Ovary (tissue), 9 donors: ENCODE measurements around the gene MEDAG. TPM values are rescaled to one million over a fixed set of nuclear protein-coding genes. Genes with fewer than 3 reads are reported as not detected.

Source experiments
- DNase-seq, 5 donors: peaks; one replicate each; pipeline ENCODE4 v3.0.0-alpha.2; 2019 to 2020
- H3K27ac ChIP-seq, 2 donors: fragments of 200-600 bp; one replicate each; pipeline versions ENCODE4 v1.5.1 to v1.8.0; 2019 to 2022
- H3K27me3 ChIP-seq: fragments of 200-600 bp; one replicate; pipeline ENCODE4 v1.8.0; 2022
- H3K36me3 ChIP-seq: fragments of 200-600 bp; sonication (generic); one replicate; pipeline ENCODE4 v1.5.1; 2019
- H3K4me1 ChIP-seq: one replicate; pipeline ENCODE4 v1.8.1; 2013; ENCODE audit warnings: mild to moderate bottlenecking, moderate library complexity; ENCODE audit not compliant: insufficient read depth
- H3K4me3 ChIP-seq: fragments of 200-600 bp; sonication (generic); one replicate; pipeline ENCODE4 v1.5.1; 2017
- H3K9me3 ChIP-seq, 2 donors: fragments of 200-600 bp in 1 of 2; sonication (generic) in 1 of 2; one replicate each; pipeline versions ENCODE4 v1.5.1 to v1.8.1; 2013 to 2019; ENCODE audit warnings: mild to moderate bottlenecking in 1 of 2, moderate library complexity in 1 of 2
- EP300 ChIP-seq: sonication (generic); formaldehyde crosslinking; IDR thresholded peaks from one replicate; pipeline ENCODE4 v1.6.1; 2017; ENCODE audit warnings: antibody characterized with exemption
- POLR2A ChIP-seq: fragments of 450-650 bp; IDR thresholded peaks from one replicate; pipeline ENCODE4 v1.6.1; 2017; ENCODE audit warnings: antibody characterized with exemption, mild to moderate bottlenecking, moderate library complexity
- WGBS, 3 donors: extraction: QIAGEN DNeasy Blood & Tissue Kit in 1 of 3; methylation state at CpG; one replicate each; pipeline versions ENCODE4 v1.1.5 to v1.1.7; 2013 to 2017; 5-methylcytosine and 5-hydroxymethylcytosine counted together
- intact Hi-C, 4 donors: fragments of 100-400 bp; cut with DNase I; formaldehyde crosslinking; loops; one replicate each; pipeline versions ENCODE4 v1.11.0 to v1.15.1; 2022 to 2023
- polyA plus RNA-seq, 2 donors: library from polyadenylated mRNA; stranded (reverse); fragments of 200-250 nt in 1 of 2; fragments of 350-450 nt in 1 of 2; fragmentation: Illumina TruSeq in 1 of 2; extraction: RNeasy Lipid Tissue Mini Kit (QIAGEN cat#74804) in 1 of 2; gene quantifications; one replicate each; pipeline ENCODE4 v1.2.3, GENCODE V29; 2013 to 2014
- total RNA-seq, 7 donors: library from RNA; depleted of rRNA in 2 of 7; stranded (reverse); fragments of >200 nt in 2 of 7; fragmentation: NEBNext Ultra II Directional in 3 of 7; extraction: Animal tissue kit (Norgen Biotek cat#: 25700) in 3 of 7; gene quantifications; one replicate each; pipeline versions ENCODE4 v1.1.0 to v1.2.4, GENCODE V29; 2016 to 2023
- TF ChIP-seq, protein P1 (sequence below), 3 donors: fragments of 450-650 bp in 2 of 3; fragments of 200-600 bp in 1 of 3; IDR thresholded peaks; one replicate each; pipeline versions ENCODE4 v1.5.1 to v1.8.0; 2016 to 2022; ENCODE audit warnings: antibody characterized with exemption in 3 of 3, mild to moderate bottlenecking in 1 of 3
- donor health status: DM: no; HTN: no; CAD: no; lungs with moderate emphysema.
- donor health status: DM: no; HTN: no; CAD: no.
- donor health status: Bipolar disorder and iron deficiency.
- donor health status: DM: yes; HTN: yes; CAD: no.
- donor health status: DM: no; HTN: no; CAD: no.
- donor health status: DM: yes; HTN: yes; CAD: no.

MEDAG gene
- total and polyA plus RNA-seq, 9 donors = 3.5 to 44.0 (median 17.2) TPM

DNA sequence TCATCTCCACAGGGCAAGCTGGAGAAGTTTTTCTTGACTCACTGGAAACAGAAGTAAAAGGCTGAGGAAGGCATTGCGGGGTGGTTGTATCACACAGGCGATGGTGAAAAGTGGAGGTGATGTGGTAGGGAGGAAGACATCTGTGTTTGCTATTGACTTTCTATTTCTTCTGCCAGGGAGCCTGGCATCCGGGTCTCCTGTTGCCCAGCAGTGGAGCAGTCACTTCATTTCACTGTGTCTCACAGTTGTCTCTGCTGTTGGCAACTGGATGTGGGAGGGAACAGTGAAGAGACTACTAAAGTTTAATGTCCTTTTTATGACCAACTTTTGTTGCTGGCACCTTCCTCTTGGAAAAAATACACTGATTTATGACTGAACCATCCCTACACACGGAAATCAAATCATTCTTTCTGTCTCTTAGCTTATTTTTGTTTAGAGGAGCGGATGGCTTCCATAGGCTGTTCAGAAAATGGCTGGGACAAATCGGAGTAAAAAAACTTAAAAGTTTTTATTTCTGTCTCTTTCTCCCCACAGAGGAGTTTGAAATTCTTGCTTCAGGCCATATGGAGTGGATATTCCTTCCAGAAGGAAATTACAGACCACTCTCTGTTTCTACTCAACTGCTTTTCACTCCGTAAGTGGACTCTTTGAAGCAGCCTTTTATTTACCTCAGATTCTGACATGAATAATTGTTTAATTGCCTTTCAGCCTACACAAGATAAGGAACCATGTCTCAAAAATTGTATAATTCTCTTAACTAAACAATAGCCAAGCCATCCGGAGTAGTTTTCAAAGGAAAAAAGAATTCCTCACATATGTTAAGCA, 23.8 kb upstream of the MEDAG start:
- no peak for DNase-seq
- WGBS, 3 donors = 52 to 67% (median 67%) methylated on average over 8 of the region's 8 CpGs
- intact Hi-C loops = no loop called here

DNA sequence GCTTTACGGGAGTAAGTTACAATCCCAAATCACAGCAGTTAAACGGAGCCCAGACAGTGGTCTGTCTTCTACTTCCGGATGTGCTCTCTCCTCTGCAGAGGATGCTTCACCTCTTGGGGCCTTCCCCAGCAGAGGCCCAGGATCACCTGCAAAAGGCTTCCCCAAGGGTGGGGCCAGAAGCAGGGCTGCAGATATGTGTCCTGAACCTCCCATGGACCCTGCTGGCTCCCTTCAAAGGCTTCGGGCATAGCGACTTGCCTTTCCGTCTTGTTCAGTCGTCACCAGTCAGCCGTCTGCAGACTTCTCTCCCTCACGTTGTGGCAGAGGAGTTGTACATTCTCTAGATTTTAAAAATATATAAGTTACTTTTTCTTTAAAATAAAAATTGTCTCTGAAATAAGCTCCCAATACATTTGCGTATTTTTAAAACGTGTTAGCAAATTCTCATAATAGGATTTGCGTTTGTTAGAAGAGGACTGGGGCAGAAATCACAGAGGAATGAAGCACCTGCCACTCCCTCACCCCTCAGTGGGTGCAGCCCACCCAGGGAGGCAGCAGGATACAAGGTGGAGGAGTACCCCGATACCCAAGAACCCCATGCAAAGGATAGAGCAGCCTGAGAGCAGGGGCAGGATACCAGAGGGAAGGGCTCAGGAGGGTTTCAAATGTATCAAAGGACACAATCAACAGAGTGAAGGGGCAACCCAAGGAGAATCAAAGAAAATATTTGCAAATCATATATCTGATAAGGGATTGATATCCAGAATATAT, 22.9 kb upstream of the MEDAG start:
- WGBS, 3 donors = 72 to 74% (median 74%) methylated on average over 13 of the region's 13 CpGs
- intact Hi-C loops = no loop called here
- no peak overlapping the region for H3K27ac ChIP-seq
- H3K9me3 ChIP-seq = no peaks in the 10 kb centered on the region
- H3K27me3 ChIP-seq = no peaks in the 10 kb centered on the region
- no peak for DNase-seq
- TF ChIP-seq, protein P1, sequence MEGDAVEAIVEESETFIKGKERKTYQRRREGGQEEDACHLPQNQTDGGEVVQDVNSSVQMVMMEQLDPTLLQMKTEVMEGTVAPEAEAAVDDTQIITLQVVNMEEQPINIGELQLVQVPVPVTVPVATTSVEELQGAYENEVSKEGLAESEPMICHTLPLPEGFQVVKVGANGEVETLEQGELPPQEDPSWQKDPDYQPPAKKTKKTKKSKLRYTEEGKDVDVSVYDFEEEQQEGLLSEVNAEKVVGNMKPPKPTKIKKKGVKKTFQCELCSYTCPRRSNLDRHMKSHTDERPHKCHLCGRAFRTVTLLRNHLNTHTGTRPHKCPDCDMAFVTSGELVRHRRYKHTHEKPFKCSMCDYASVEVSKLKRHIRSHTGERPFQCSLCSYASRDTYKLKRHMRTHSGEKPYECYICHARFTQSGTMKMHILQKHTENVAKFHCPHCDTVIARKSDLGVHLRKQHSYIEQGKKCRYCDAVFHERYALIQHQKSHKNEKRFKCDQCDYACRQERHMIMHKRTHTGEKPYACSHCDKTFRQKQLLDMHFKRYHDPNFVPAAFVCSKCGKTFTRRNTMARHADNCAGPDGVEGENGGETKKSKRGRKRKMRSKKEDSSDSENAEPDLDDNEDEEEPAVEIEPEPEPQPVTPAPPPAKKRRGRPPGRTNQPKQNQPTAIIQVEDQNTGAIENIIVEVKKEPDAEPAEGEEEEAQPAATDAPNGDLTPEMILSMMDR (IDR thresholded peaks at IDR 0.05) = no peak
- TF ChIP-seq POLR2A = no peak
- no peak for TF ChIP-seq EP300
- no peak overlapping the region for H3K4me3 ChIP-seq
- no peaks in the 10 kb centered on the region for H3K36me3 ChIP-seq
- H3K4me1 ChIP-seq = no peaks in the 10 kb centered on the region

More for the DNA sequence above, 23.8 kb upstream of the MEDAG start:
- Histone ChIP-seq H3K27me3 (no peaks in the 10 kb centered on the region), H3K36me3 (no peaks in the 10 kb centered on the region), H3K4me3 (no peak overlapping the region), H3K4me1 (no peaks in the 10 kb centered on the region), H3K9me3 (no peaks in the 10 kb centered on the region), H3K27ac (no peak overlapping the region)
- no peak for TF ChIP-seq POLR2A
- TF ChIP-seq, protein P1 (IDR thresholded peaks at IDR 0.05) = no peak
- no peak for TF ChIP-seq EP300

DNA sequence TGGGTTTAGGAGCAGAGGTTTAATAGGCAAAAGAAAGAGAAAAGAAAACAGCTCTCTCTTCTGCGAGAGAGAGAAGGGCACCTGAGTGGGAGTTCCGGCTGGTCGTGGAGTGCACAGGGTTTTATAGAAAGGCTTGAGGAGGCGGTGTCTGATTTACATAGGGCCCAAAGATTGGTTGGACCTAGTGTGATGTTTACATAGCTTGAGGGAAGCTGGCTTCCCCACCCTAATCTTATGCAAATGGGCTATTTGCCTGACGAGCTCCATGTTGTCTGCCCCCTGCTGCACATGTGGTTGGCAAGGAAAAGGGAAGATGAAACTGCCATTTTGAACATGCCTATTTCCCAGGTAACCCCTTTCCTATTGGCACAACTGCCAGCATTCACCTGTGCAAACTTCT, 21.5 kb upstream of the MEDAG start:
- Histone ChIP-seq H3K9me3 (no peaks in the 10 kb centered on the region), H3K27ac (no peak overlapping the region), H3K4me1 (no peaks in the 10 kb centered on the region), H3K27me3 (no peaks in the 10 kb centered on the region), H3K4me3 (no peak overlapping the region), H3K36me3 (no peaks in the 10 kb centered on the region)
- TF ChIP-seq, protein P1 (IDR thresholded peaks at IDR 0.05) = no peak
- TF ChIP-seq POLR2A (no peak), EP300 (no peak)
- intact Hi-C loops = no loop called here
- 61 to 90% (median 85%) methylated on average over 5 of the region's 5 CpGs for WGBS, 3 donors
- no peak for DNase-seq

DNA sequence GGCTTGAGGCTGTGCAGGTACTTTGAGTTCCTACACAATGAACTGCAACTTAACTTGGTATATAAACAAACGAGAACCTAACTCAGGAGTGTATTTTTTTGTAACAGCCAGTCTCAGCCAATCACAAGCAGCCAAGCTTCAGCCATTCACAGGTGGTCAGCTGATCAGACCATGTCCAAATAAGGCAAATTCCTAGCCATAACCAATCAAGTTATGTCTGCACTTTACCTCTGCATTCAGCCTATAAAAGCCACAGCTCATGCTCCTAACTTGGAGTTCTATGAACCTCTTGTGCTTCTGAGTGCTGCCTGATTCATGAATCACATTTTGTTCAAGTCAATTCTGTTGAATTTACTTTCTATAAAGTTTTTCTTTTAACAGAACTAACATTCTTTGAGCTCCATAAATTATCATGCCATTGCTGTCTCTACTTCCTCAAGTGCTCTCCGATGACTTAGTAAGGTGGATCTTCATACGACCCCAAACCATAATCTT, 16.8 kb upstream of the MEDAG start:
- Histone ChIP-seq H3K36me3 (no peaks in the 10 kb centered on the region), H3K9me3 (no peaks in the 10 kb centered on the region), H3K27ac (no peak overlapping the region), H3K4me1 (no peaks in the 10 kb centered on the region), H3K4me3 (no peak overlapping the region), H3K27me3 (no peaks in the 10 kb centered on the region)
- TF ChIP-seq EP300 (no peak), POLR2A (no peak)
- TF ChIP-seq, protein P1 (IDR thresholded peaks at IDR 0.05) = no peak
- whole genome bisulfite sequencing, 3 donors = 89 to 95% (median 92%) methylated on average over 3 of the region's 3 CpGs
- intact Hi-C loops = no loop called here
- no peak for DNase-seq
